HepG2 (cell line): ENCODE measurements around the gene GDA. TPM values are rescaled to one million over a fixed set of nuclear protein-coding genes. Genes with fewer than 3 reads are reported as not detected.
A peak's percentile ranks its signal among the peaks of the same experiment; 100 is the strongest.

ENCODE experiments used
- ATAC-seq: fragments of 200-7000 bp; cut with Tn5 transposase; 3 replicates; pipeline ENCODE4 v1.9.1; 2020; ENCODE audit warnings: mild to moderate bottlenecking, moderate library complexity
- BruUV-seq: library from RNA; stranded (reverse); fragments of 400-500 nt; replicated peaks from 2 replicates; lab custom pipeline; 2021; lab: Mats Ljungman, UMichigan
- CTCF ChIA-PET: fragments of 300-600 bp; formaldehyde crosslinking; extraction: SDS; loops from one replicate; lab custom pipeline; 2021; ENCODE audit warnings: low total read pairs, inconsistent platforms, low intra/inter-chr PET ratio; lab: Yijun Ruan, JAX
- POLR2A ChIA-PET: fragments of 350-600 bp; sonication (Branson Sonifier 250); formaldehyde crosslinking; loops from one replicate; lab custom pipeline; 2020; ENCODE audit warnings: antibody characterized with exemption, inconsistent platforms; lab: Yijun Ruan, JAX
- DNase-seq: peaks from one replicate; pipeline ENCODE4 v3.0.0-alpha.2; 2015; ENCODE audit warnings: low spot score
- FAIRE-seq: peaks from 3 replicates; lab custom pipeline; 2011; peaks lifted over from hg19 to GRCh38; lab: Jason Lieb, UNC
- H2AFZ ChIP-seq: one replicate; pipeline ENCODE4 v1.6.1; 2011; ENCODE audit warnings: low read length, inconsistent platforms
- H3K27ac ChIP-seq: fragments of 300-600 bp; 3 replicates; pipeline ENCODE4 v1.8.0; 2011; ENCODE audit warnings: mixed run types, mild to moderate bottlenecking, mixed read lengths, low read length, inconsistent platforms; ENCODE audit not compliant: insufficient read depth; ENCODE audit errors: extremely low read length
- H3K27me3 ChIP-seq, 2 experiments: fragments of 200-600 bp in 1 of 2; 2 replicates in 1 of 2; 3 replicates in 1 of 2; pipeline versions ENCODE4 v1.6.0 to v1.8.0; 2011; ENCODE audit warnings: low read length in 2 of 2, mild to moderate bottlenecking in 2 of 2, moderate library complexity in 2 of 2, inconsistent platforms in 1 of 2; ENCODE audit not compliant: insufficient read depth in 2 of 2, control insufficient read depth in 1 of 2
- H3K36me3 ChIP-seq, 2 experiments: fragments of 200-600 bp in 1 of 2; replicated peaks in 1 of 2; 2 replicates in 1 of 2; 3 replicates in 1 of 2; pipeline versions ENCODE4 v1.5.1 to v1.8.0; 2011; ENCODE audit warnings: low read length in 2 of 2, inconsistent platforms in 1 of 2; ENCODE audit not compliant: insufficient read depth in 2 of 2, control insufficient read depth in 1 of 2
- H3K4me1 ChIP-seq: 2 replicates; pipeline ENCODE4 v1.5.1; 2012; ENCODE audit warnings: low read length, inconsistent platforms; ENCODE audit not compliant: insufficient read depth
- H3K4me2 ChIP-seq: 2 replicates; pipeline ENCODE4 v1.6.0; 2011; ENCODE audit warnings: low read depth, low read length, inconsistent platforms
- H3K4me3 ChIP-seq, 3 experiments: fragments of 200-600 bp in 1 of 3; sonication (generic), shearing (Covaris generic) in 1 of 3; replicated peaks in 1 of 3; 2 replicates each; pipeline ENCODE4 v1.5.1; 2011 to 2016; ENCODE audit warnings: low read length in 3 of 3, inconsistent platforms in 2 of 3, low read depth in 2 of 3, mild to moderate bottlenecking in 2 of 3, control low read depth in 1 of 3, mixed read lengths in 1 of 3; ENCODE audit not compliant: insufficient read depth in 1 of 3
- H3K79me2 ChIP-seq: one replicate; pipeline ENCODE4 v1.6.1; 2011; ENCODE audit warnings: low read length, inconsistent platforms; ENCODE audit not compliant: insufficient read depth
- H3K9ac ChIP-seq: 2 replicates; pipeline ENCODE4 v1.6.0; 2011; ENCODE audit warnings: mild to moderate bottlenecking, low read depth, low read length, inconsistent platforms; ENCODE audit not compliant: insufficient read depth
- H3K9me3 ChIP-seq: 2 replicates; pipeline ENCODE4 v1.5.1; 2012; ENCODE audit warnings: mild to moderate bottlenecking, low read length
- H4K20me1 ChIP-seq: 2 replicates; pipeline ENCODE4 v1.6.0; 2011; ENCODE audit warnings: inconsistent platforms, mild to moderate bottlenecking, low read length, moderate library complexity; ENCODE audit not compliant: insufficient read depth
- FOXM1 ChIP-seq: sonication (generic); formaldehyde crosslinking; IDR thresholded peaks from 2 replicates; pipeline ENCODE4 v1.5.0; 2020; ENCODE audit warnings: missing genetic modification reagents
- JUND ChIP-seq: sonication (generic); formaldehyde crosslinking; IDR thresholded peaks from 2 replicates; pipeline ENCODE4 v1.8.0; 2022; ENCODE audit warnings: mild to moderate bottlenecking, missing genetic modification reagents
- MEIS2 ChIP-seq: sonication (generic); formaldehyde crosslinking; IDR thresholded peaks from 2 replicates; pipeline ENCODE4 v1.9.0; 2021; ENCODE audit warnings: mild to moderate bottlenecking, missing genetic modification reagents
- PTBP1 ChIP-seq: fragments of 200-400 bp; formaldehyde crosslinking; IDR thresholded peaks from 2 replicates; pipeline ENCODE4 v1.6.1; 2018; ENCODE audit warnings: low read length, low read depth; ENCODE audit not compliant: poor library complexity, severe bottlenecking
- RAD21 ChIP-seq: fragments of 450-650 bp; formaldehyde crosslinking; IDR thresholded peaks from 2 replicates; pipeline ENCODE4 v1.5.0; 2020; ENCODE audit warnings: mild to moderate bottlenecking
- RARA ChIP-seq: IDR thresholded peaks from 2 replicates; pipeline ENCODE4 v1.6.1; 2016; ENCODE audit warnings: missing genetic modification reagents, missing compliant biosample characterization
- SMC3 ChIP-seq: IDR thresholded peaks from 2 replicates; pipeline ENCODE4 v1.6.1; 2011; ENCODE audit warnings: low read length, improper control_type of control experiment
- STAG1 ChIP-seq: sonication (generic); formaldehyde crosslinking; IDR thresholded peaks from 2 replicates; pipeline ENCODE4 v1.4.0; 2020; ENCODE audit warnings: missing genetic modification reagents
- TGIF2 ChIP-seq: IDR thresholded peaks from 2 replicates; pipeline ENCODE4 v1.6.1; 2016; ENCODE audit warnings: control low read depth, missing compliant biosample characterization
- THAP8 ChIP-seq: sonication (generic); formaldehyde crosslinking; IDR thresholded peaks from 2 replicates; pipeline ENCODE4 v1.5.1; 2020; ENCODE audit warnings: missing genetic modification reagents, mild to moderate bottlenecking, borderline replicate concordance
- ZBTB14 ChIP-seq: sonication (generic); formaldehyde crosslinking; IDR thresholded peaks from 2 replicates; pipeline ENCODE4 v1.4.0; 2020; ENCODE audit warnings: missing genetic modification reagents
- whole genome bisulfite sequencing: methylation state at CpG from one replicate; pipeline ENCODE4 v1.1.6; 2017; ENCODE audit warnings: low lambda C conversion rate; 5-methylcytosine and 5-hydroxymethylcytosine counted together
- in situ Hi-C: cut with HindIII; loops from 2 replicates; pipeline ENCODE4 v1.10.0; 2017; ENCODE audit warnings: low pct_unique_long_range_greater_than_20kb; ENCODE audit not compliant: extremely low pct_ligation_motif_present
- intact Hi-C: fragments of 100-400 bp; cut with micrococcal nuclease; formaldehyde crosslinking; loops from one replicate; pipeline ENCODE4 v1.10.0; 2022; ENCODE audit not compliant: unreplicated experiment
- polyA plus RNA-seq, 8 experiments: library from polyadenylated mRNA; depleted of rRNA in 3 of 8; stranded (reverse) in 7 of 8; unstranded in 1 of 8; fragments of >200 nt; fragmentation: Illumina TruSeq in 4 of 8; extraction: Trizol in 4 of 8; gene quantifications; 2 replicates each; pipeline versions ENCODE4 v1.2.1 to v1.2.3, GENCODE V29; 2011 to 2016; ENCODE audit warnings: low read depth in 4 of 8, missing spikeins in 1 of 8, mixed read lengths in 1 of 8; ENCODE audit not compliant: insufficient read depth in 1 of 8
- total RNA-seq, 5 experiments: library from RNA; depleted of rRNA; stranded (reverse); fragments of >200 nt; fragmentation: Illumina TruSeq; extraction: Trizol; gene quantifications; 2 replicates each; pipeline ENCODE4 v1.2.3, GENCODE V29; 2016; ENCODE audit warnings: low read depth in 1 of 5
- TF ChIP-seq, protein P1 (sequence below): IDR thresholded peaks from 2 replicates; pipeline ENCODE4 v1.6.1; 2012; ENCODE audit warnings: low read depth, low read length, improper control_type of control experiment
- TF ChIP-seq, protein P2 (sequence below): sonication (generic); formaldehyde crosslinking; IDR thresholded peaks from 2 replicates; pipeline ENCODE4 v1.5.0; 2020; ENCODE audit warnings: mild to moderate bottlenecking, low read depth, missing genetic modification reagents, borderline replicate concordance
- TF ChIP-seq, protein P3 (sequence below): sonication (generic); formaldehyde crosslinking; IDR thresholded peaks from 2 replicates; pipeline ENCODE4 v1.4.0; 2020; ENCODE audit warnings: low read depth, missing genetic modification reagents

The GDA gene
- total and polyA plus RNA-seq, 2 of the 13 experiments (the other 11 are each of a cell fraction or from before 2014, with no cell fraction given): 0.15 to 0.99 TPM

GRCh38 chr9:72271613-72272478 is 122.6 kb downstream of the GDA start (continued):
- TF ChIP-seq, protein P1, sequence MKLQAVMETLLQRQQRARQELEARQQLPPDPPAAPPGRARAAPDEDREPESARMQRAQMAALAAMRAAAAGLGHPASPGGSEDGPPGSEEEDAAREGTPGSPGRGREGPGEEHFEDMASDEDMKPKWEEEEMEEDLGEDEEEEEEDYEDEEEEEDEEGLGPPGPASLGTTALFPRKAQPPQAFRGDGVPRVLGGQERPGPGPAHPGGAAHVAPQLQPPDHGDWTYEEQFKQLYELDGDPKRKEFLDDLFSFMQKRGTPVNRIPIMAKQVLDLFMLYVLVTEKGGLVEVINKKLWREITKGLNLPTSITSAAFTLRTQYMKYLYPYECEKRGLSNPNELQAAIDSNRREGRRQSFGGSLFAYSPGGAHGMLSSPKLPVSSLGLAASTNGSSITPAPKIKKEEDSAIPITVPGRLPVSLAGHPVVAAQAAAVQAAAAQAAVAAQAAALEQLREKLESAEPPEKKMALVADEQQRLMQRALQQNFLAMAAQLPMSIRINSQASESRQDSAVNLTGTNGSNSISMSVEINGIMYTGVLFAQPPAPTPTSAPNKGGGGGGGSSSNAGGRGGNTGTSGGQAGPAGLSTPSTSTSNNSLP: 0 out of 2 replicates have a peak, but pooled peaks have one; percentile 17
- TF ChIP-seq STAG1 (CRISPR knock-in tag) (peak; percentile 93), PTBP1 (no peak), JUND (CRISPR knock-in tag) (no peak), SMC3 (peak; percentile 86), RAD21 (CRISPR knock-in tag) (peak; percentile 62; the same call in 1 of the 2 replicates)
- TF ChIP-seq, protein P2, sequence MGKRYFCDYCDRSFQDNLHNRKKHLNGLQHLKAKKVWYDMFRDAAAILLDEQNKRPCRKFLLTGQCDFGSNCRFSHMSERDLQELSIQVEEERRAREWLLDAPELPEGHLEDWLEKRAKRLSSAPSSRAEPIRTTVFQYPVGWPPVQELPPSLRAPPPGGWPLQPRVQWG (CRISPR knock-in tag): no peak

DNA sequence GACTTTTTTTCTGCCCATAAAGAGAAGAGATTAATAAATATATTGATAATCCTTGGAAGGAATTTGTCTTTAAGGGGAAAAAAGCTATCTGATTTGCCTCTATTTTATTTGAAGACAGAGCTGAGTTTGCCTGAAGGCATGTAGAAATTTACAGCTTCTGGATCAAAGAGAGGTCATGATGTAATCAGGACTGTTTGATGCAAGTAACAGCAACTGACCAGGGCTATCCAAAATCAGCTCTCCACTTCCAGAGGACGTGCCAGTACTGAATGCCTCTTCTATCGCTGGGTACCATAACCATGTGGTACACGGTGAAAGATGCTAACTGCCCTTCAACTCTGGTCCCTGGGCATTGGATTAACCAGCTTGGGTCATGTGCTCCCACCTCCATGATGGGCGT is 125.2 kb downstream of the GDA start:
- intact Hi-C loops (no loop called here), in situ Hi-C loops (loop anchor here (5.0 kb wide), 2 partner anchors 72 to 237 kb away; no protein-coding TSS in a partner anchor)
- 23% methylated on average over 3 of the region's 4 CpGs for WGBS
- no TSS peak for BruUV-seq
- Histone ChIP-seq H3K36me3 (no peaks in the 10 kb centered on the region), H3K4me2 (no peak overlapping the region), H3K27me3 (no peaks in the 10 kb centered on the region), H3K79me2 (no peaks in the 10 kb centered on the region), H3K9me3 (no peaks in the 10 kb centered on the region), H3K4me3 (no peak overlapping the region), H3K9ac (no peak overlapping the region), H3K4me1 (no peaks in the 10 kb centered on the region), H4K20me1 (no peaks in the 10 kb centered on the region), H3K27ac (no peak overlapping the region), H2AFZ (no peak overlapping the region)
- DNase-seq (no peak), ATAC-seq (no peak), FAIRE-seq (no peak)
- POLR2A ChIA-PET: no interaction called here
- CTCF ChIA-PET: no interaction called here
- no peak for TF ChIP-seq FOXM1
- no peak for TF ChIP-seq ZBTB14 (CRISPR knock-in tag)
- TF ChIP-seq, protein P3, sequence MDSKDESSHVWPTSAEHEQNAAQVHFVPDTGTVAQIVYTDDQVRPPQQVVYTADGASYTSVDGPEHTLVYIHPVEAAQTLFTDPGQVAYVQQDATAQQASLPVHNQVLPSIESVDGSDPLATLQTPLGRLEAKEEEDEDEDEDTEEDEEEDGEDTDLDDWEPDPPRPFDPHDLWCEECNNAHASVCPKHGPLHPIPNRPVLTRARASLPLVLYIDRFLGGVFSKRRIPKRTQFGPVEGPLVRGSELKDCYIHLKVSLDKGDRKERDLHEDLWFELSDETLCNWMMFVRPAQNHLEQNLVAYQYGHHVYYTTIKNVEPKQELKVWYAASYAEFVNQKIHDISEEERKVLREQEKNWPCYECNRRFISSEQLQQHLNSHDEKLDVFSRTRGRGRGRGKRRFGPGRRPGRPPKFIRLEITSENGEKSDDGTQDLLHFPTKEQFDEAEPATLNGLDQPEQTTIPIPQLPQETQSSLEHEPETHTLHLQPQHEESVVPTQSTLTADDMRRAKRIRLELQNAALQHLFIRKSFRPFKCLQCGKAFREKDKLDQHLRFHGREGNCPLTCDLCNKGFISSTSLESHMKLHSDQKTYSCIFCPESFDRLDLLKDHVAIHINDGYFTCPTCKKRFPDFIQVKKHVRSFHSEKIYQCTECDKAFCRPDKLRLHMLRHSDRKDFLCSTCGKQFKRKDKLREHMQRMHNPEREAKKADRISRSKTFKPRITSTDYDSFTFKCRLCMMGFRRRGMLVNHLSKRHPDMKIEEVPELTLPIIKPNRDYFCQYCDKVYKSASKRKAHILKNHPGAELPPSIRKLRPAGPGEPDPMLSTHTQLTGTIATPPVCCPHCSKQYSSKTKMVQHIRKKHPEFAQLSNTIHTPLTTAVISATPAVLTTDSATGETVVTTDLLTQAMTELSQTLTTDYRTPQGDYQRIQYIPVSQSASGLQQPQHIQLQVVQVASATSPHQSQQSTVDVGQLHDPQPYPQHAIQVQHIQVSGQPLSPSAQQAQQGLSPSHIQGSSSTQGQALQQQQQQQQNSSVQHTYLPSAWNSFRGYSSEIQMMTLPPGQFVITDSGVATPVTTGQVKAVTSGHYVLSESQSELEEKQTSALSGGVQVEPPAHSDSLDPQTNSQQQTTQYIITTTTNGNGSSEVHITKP (CRISPR knock-in tag): no peak
- no peak for TF ChIP-seq RARA (CRISPR knock-in tag)
- TF ChIP-seq TGIF2 (CRISPR knock-in tag): no peak
- no peak for TF ChIP-seq MEIS2 (CRISPR knock-in tag)
- no peak for TF ChIP-seq THAP8 (CRISPR knock-in tag)
